ENCODE results near the gene WNT8A.

Gene WNT8A

DNA sequence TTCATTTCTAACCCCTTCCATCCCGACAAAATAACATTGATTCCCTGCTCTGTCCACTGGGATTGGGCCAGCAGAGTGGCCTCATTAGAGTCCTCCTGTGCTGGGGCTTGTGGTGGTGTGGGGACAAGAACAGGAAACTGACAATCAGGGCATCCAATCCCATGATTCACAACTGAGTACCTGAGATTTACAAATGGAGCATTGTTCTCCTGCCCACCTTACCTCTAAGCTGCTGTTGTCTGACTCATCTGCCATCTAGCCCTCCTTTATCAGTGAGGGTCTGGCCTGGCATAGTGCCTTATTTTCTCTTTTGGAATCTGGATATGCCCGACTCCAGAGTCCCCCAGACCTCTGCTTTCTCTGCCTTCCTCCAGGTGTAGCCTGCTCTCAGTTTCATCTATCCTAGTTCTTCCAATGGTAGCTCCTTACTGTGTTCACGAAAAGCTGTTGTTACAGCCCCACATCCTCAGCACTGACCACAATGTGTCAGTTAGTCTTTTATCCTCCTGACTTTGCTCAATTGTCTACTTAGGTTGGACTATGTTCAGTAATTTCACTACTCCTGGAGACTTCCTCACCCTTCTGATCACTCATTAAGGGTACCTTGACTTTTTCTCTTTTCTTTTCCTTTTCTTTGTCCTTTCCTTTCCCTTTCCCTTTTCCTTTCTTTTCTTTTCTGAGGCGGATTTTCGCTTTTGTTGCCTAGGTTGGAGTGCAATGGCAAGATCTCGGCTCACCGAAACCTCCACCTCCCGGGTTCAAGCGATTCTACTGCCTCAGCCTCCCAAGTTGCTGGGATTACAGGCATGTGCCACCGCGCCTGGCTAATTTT, 13.4 kb downstream of the WNT8A start:
- Mint-ChIP-seq H3K27me3 (no peaks in the 10 kb centered on the region), H3K9me3 (no peaks in the 10 kb centered on the region), H3K27ac (no peak overlapping the region), H3K4me3 (no peak overlapping the region), H3K36me3 (no peaks in the 10 kb centered on the region), H3K4me1 (peaks cover 47% of the 10 kb centered on the region)
- DNase-seq, result no peak
- CTCF ChIA-PET, result interaction anchor here (1.1 to 1.4 kb wide), 4 partner anchors 10 to 61 kb away, joined by 3 to 5 read pairs (median 4); no protein-coding TSS in a partner anchor

GRCh38 chr5:138102454-138103318, 18.9 kb downstream of the WNT8A start:
- Mint-ChIP-seq H3K9me3 (no peaks in the 10 kb centered on the region), H3K4me3 (no peak overlapping the region), H3K36me3 (no peaks in the 10 kb centered on the region), H3K27me3 (no peaks in the 10 kb centered on the region), H3K4me1 (peaks cover 3% of the 10 kb centered on the region), H3K27ac (no peak overlapping the region)
- no peak for DNase-seq
- CTCF ChIA-PET, result interaction anchor here (1.0 to 1.3 kb wide), 2 partner anchors 31 to 67 kb away, joined by 3 to 4 read pairs; no protein-coding TSS in a partner anchor

- no peak for DNase-seq
- Mint-ChIP-seq H3K27ac (no peak overlapping the region), H3K27me3 (no peaks in the 10 kb centered on the region), H3K36me3 (no peaks in the 10 kb centered on the region), H3K4me1 (peaks cover 3% of the 10 kb centered on the region), H3K9me3 (no peaks in the 10 kb centered on the region), H3K4me3 (no peak overlapping the region)
- CTCF ChIA-PET, result interaction anchor here (1.3 kb wide), 1 partner anchor 68 kb away, joined by 4 read pairs; no protein-coding TSS in a partner anchor
Measured at GRCh38 chr5:138103319-138103637, 19.4 kb downstream of the WNT8A start.

DNA sequence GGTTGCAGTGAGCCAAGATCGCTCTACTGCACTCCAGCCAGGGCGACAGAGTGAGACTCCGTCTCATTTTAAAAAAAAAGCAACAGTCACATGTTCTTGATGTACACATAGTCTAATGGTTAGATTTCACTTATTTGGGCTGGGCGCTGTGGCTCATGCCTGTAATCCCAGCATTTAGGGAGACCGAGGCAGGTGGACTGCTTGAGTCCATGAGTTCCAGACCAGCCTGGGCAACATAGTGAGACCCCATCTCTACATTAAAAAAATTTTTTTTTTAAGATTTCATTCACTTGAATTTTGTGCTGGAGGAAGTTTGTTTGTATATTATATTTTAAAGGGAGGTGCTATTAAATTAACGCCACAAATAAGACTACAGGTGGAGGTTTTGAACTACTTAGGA, 21.9 kb downstream of the WNT8A start:
- no peak overlapping the region for H3K27ac Mint-ChIP-seq
- no peaks in the 10 kb centered on the region for H3K36me3 Mint-ChIP-seq
- H3K4me1 Mint-ChIP-seq, result peaks cover 3% of the 10 kb centered on the region
- CTCF ChIA-PET, result interaction anchor here (1.6 kb wide), 1 partner anchor 28 kb away, joined by 4 read pairs; no protein-coding TSS in a partner anchor
- peaks cover 7% of the 10 kb centered on the region for H3K27me3 Mint-ChIP-seq
- H3K9me3 Mint-ChIP-seq, result no peaks in the 10 kb centered on the region
- DNase-seq, result no peak
- no peak overlapping the region for H3K4me3 Mint-ChIP-seq

- Mint-ChIP-seq H3K9me3 (no peaks in the 10 kb centered on the region), H3K27ac (no peak overlapping the region), H3K4me1 (peaks cover 3% of the 10 kb centered on the region), H3K36me3 (no peaks in the 10 kb centered on the region), H3K4me3 (no peak overlapping the region), H3K27me3 (peaks cover 14% of the 10 kb centered on the region)
- CTCF ChIA-PET, result interaction anchor here (0.7 to 1.6 kb wide), 3 partner anchors 10 to 30 kb away, joined by 3 to 4 read pairs (median 3); no protein-coding TSS in a partner anchor
- DNase-seq, result no peak
Measured at GRCh38 chr5:138107213-138107612, 23.4 kb downstream of the WNT8A start.

DNA sequence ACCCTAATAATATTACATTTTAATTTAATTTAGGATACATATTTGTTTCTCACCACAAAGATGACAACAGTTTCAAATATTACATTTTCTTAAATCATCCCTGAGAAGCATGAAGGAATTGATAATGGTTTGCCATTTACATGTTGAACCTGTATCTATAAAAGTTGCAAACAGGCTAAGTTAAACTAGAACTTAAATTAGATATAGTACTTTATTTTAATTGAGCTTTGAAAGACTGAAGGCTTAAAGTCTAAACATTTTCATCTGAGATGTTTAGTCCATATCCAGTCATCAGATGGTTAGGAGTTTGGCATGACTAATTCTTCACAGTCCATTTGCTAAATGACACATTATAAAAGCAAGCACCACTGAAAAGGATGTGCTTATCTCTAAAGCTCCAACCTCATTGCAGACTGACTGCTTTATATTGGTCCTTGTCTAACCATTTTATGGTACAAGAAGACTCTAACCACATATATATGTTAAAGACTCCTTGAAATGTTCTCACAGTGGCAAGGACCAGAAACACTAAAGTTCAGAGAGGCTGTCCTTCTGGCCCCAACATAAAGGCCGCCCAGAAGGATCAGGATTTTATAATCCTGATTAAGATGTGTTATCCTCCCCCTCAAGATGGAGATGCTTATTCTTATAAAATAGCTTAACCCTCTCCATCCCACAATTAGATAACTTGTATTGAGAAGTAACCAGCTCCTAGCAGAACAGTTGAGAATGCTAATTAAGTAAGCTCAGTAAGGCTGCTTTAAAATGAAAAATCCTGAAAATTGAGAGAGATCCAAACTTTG, 25.8 kb downstream of the WNT8A start:
- no peaks in the 10 kb centered on the region for H3K4me1 Mint-ChIP-seq
- H3K27ac Mint-ChIP-seq, result no peak overlapping the region

GRCh38 chr5:138110266-138110963, 26.6 kb downstream of the WNT8A start:
- Mint-ChIP-seq H3K36me3 (no peaks in the 10 kb centered on the region), H3K4me1 (no peaks in the 10 kb centered on the region), H3K4me3 (no peak overlapping the region), H3K27ac (no peak overlapping the region), H3K9me3 (no peaks in the 10 kb centered on the region), H3K27me3 (peaks cover 23% of the 10 kb centered on the region)
- CTCF ChIA-PET, result interaction anchor here (0.6 to 1.3 kb wide), 3 partner anchors 23 to 75 kb away, joined by 3 read pairs; no protein-coding TSS in a partner anchor
- DNase-seq, result no peak

More for the DNA sequence above, 25.8 kb downstream of the WNT8A start:
- no peak for DNase-seq
- no peaks in the 10 kb centered on the region for H3K9me3 Mint-ChIP-seq
- H3K27me3 Mint-ChIP-seq, result peaks cover 23% of the 10 kb centered on the region
- CTCF ChIA-PET, result interaction anchor here (0.6 to 1.3 kb wide), 3 partner anchors 23 to 74 kb away, joined by 3 read pairs; no protein-coding TSS in a partner anchor
- no peaks in the 10 kb centered on the region for H3K36me3 Mint-ChIP-seq
- H3K4me3 Mint-ChIP-seq, result no peak overlapping the region

DNA sequence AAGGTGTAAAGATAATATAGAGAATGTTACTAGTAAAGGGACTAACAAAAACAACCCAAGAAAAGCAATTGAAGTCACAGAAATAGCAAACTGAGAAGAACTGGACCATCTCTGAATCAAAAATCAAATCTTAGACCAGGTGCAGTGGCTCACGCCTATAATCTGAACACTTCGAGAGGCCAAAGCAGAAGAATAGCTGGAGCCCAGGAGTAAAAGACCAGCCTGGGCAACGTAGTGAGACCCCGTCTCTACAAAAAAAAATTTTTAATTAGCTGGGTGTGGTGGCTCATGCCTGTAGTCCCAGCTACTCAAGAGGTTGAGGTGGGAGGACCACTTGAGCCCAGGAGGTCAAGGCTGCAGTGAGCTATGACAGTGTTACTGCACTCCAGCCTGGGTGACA, 27.3 kb downstream of the WNT8A start:
- Mint-ChIP-seq H3K36me3 (no peaks in the 10 kb centered on the region), H3K4me1 (no peaks in the 10 kb centered on the region), H3K9me3 (no peaks in the 10 kb centered on the region), H3K27me3 (peaks cover 23% of the 10 kb centered on the region), H3K27ac (no peak overlapping the region), H3K4me3 (no peak overlapping the region)
- CTCF ChIA-PET, result interaction anchor here (1.3 to 1.5 kb wide), 2 partner anchors 22 to 332 kb away, joined by 3 read pairs; no protein-coding TSS in a partner anchor
- no peak for DNase-seq

- H3K36me3 Mint-ChIP-seq, result no peaks in the 10 kb centered on the region
Measured at GRCh38 chr5:138111937-138112336, 28.1 kb downstream of the WNT8A start.

GRCh38 chr5:138115254-138115653, 31.4 kb downstream of the WNT8A start:
- DNase-seq, result no peak
- H3K9me3 Mint-ChIP-seq, result no peaks in the 10 kb centered on the region
- H3K27me3 Mint-ChIP-seq, result peaks cover 25% of the 10 kb centered on the region
- no peaks in the 10 kb centered on the region for H3K4me1 Mint-ChIP-seq
- CTCF ChIA-PET, result interaction anchor here (0.9 kb wide), 1 partner anchor 38 kb away, joined by 3 read pairs; no protein-coding TSS in a partner anchor
- no peak overlapping the region for H3K4me3 Mint-ChIP-seq
- no peak overlapping the region for H3K27ac Mint-ChIP-seq
- no peaks in the 10 kb centered on the region for H3K36me3 Mint-ChIP-seq

More at GRCh38 chr5:138111937-138112336, 28.1 kb downstream of the WNT8A start:
- CTCF ChIA-PET, result interaction anchor here (0.8 to 1.5 kb wide), 2 partner anchors 35 to 333 kb away, joined by 3 read pairs; no protein-coding TSS in a partner anchor
- peaks cover 26% of the 10 kb centered on the region for H3K27me3 Mint-ChIP-seq
- no peak for DNase-seq
- no peak overlapping the region for H3K4me3 Mint-ChIP-seq
- no peaks in the 10 kb centered on the region for H3K4me1 Mint-ChIP-seq
- no peak overlapping the region for H3K27ac Mint-ChIP-seq
- no peaks in the 10 kb centered on the region for H3K9me3 Mint-ChIP-seq

GRCh38 chr5:138128334-138128733, 44.5 kb downstream of the WNT8A start:
- no peak overlapping the region for H3K27ac Mint-ChIP-seq
- no peaks in the 10 kb centered on the region for H3K36me3 Mint-ChIP-seq
- CTCF ChIA-PET, result interaction anchor here (1.4 to 8.1 kb wide), 2 partner anchors 50 to 60 kb away, joined by 5 to 175 read pairs; no protein-coding TSS in a partner anchor
- H3K4me1 Mint-ChIP-seq, result peaks cover 3% of the 10 kb centered on the region
- DNase-seq, result no peak
- no peak overlapping the region for H3K4me3 Mint-ChIP-seq
- no peaks in the 10 kb centered on the region for H3K9me3 Mint-ChIP-seq
- H3K27me3 Mint-ChIP-seq, result peaks cover 19% of the 10 kb centered on the region

DNA sequence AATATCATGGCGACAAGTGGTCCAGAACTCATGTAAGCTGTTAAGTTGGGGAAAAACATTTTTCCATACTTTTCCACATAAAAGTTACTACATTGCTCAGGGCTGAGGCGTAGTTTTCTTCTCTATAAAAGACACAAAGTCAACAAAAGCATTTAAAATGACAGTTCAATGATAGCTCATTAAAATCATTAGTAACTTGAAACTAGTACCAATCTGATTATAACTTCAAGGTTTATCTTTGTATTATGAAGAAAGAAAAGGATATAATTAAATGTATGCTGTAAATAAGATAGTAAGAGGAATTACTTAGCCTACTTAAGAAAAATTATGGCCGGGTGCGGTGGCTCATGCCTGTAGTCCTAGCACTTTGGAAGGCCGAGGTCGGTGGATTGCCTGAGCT, 45.5 kb downstream of the WNT8A start:
- Mint-ChIP-seq H3K36me3 (no peaks in the 10 kb centered on the region), H3K27ac (no peak overlapping the region), H3K9me3 (no peaks in the 10 kb centered on the region), H3K27me3 (peaks cover 19% of the 10 kb centered on the region), H3K4me3 (no peak overlapping the region), H3K4me1 (peaks cover 4% of the 10 kb centered on the region)
- CTCF ChIA-PET, result interaction anchor here (1.4 to 8.1 kb wide), 2 partner anchors 51 to 61 kb away, joined by 5 to 175 read pairs; no protein-coding TSS in a partner anchor
- no peak for DNase-seq

DNA sequence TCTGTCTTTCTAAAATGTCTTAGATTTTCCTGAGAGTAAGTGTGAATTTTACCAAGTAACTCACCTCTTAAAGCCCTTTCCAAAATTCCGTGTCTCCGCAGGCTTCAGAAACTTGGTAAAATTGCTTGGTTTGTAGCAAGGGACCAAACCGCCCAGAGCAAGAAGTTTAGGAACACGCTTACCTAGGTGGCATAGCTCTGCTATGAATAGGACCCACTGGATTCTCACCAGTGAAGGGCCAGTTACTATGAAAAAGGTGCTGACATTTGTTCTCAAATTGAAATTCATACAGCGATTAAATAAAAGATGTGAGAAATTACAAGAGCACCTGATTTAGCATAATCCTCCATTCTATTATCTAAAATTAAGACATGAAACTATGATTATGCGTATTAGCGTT, 48.7 kb downstream of the WNT8A start:
- Mint-ChIP-seq H3K27me3 (peaks cover 12% of the 10 kb centered on the region), H3K4me3 (no peak overlapping the region), H3K9me3 (no peaks in the 10 kb centered on the region), H3K36me3 (no peaks in the 10 kb centered on the region), H3K4me1 (peaks cover 4% of the 10 kb centered on the region), H3K27ac (no peak overlapping the region)
- CTCF ChIA-PET, result interaction anchor here (0.6 to 8.1 kb wide), 8 partner anchors 16 to 1083 kb away, joined by 3 to 175 read pairs (median 10); partner anchors contain the start of gene FAM13B
- DNase-seq, result no peak

All from activated naive CD4-positive, alpha-beta T cell treated with anti-CD3 and anti-CD28 coated beads, Interleukin-2, amount 10 ng/mL, durations not matched to agents 7 days and 5 days (primary cell).